NCI-H2227 (cell line): ENCODE data around the gene EEFSEC.

ENCODE experiments used
- DNase-seq: peaks from one replicate; lab custom pipeline; 2025; ENCODE audit not compliant: unreplicated experiment; lab: John Stamatoyannopoulos, UW

Gene EEFSEC

DNA sequence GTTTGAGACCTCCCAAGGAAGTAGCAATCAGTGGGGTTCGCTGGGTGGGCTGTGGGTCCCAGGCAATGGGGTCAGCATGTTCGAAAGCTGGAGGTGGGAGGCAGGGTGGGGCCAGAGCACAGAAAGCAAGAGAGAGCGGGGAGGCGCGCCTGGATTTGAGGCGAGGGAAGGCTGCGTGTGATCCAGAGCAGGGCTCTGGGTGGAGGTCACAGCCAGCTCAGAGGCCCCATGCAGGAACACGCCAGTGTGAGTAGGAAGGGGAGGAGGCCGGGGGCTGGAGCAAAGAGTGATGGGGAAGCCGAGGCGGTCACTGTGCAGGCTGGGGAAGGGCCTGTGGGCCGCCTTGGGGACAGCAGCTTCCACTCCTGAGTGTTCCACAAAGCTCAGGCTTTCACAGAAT lies 304.7 kb downstream of the EEFSEC start:
- DNase-seq, result no peak
